Measurements from ENCODE around the gene ADAM30. TPM values are rescaled to one million over a fixed set of nuclear protein-coding genes. Genes with fewer than 3 reads are reported as not detected.
A peak's percentile ranks its signal among the peaks of the same experiment; 100 is the strongest.

ADAM30 gene
- total and polyA plus RNA-seq, 8 donors: not detected

GRCh38 chr1:119870917-119871596, 25.3 kb downstream of the ADAM30 start:
- peak; percentile 86 to 87 for TF ChIP-seq CTCF (IDR thresholded peaks at IDR 0.05)
- Histone ChIP-seq H3K27ac (no peak overlapping the region), H3K4me3 (no peak overlapping the region), H3K36me3 (no peaks in the 10 kb centered on the region), H3K9me3 (no peaks in the 10 kb centered on the region), H3K4me1 (no peaks in the 10 kb centered on the region), H3K27me3 (no peaks in the 10 kb centered on the region)
- DNase-seq (peak in 3 of 4 donors; percentile 67 to 87 (median 70)), ATAC-seq (peak; percentile 93)
- intact Hi-C loops (cut with DNase I): no loop called here

GRCh38 chr1:119869995-119870394, 26.3 kb downstream of the ADAM30 start:
- intact Hi-C loops (cut with DNase I): no loop called here
- Histone ChIP-seq H3K9me3 (no peaks in the 10 kb centered on the region), H3K36me3 (no peaks in the 10 kb centered on the region), H3K27ac (no peak overlapping the region), H3K27me3 (no peaks in the 10 kb centered on the region), H3K4me1 (no peaks in the 10 kb centered on the region), H3K4me3 (no peak overlapping the region)
- ATAC-seq: no peak
- no peak for DNase-seq
- no peak for TF ChIP-seq CTCF (IDR thresholded peaks at IDR 0.05)

GRCh38 chr1:119868176-119868575, 28.1 kb downstream of the ADAM30 start:
- Histone ChIP-seq H3K36me3 (no peaks in the 10 kb centered on the region), H3K9me3 (no peaks in the 10 kb centered on the region), H3K4me3 (no peak overlapping the region), H3K27ac (no peak overlapping the region), H3K27me3 (no peaks in the 10 kb centered on the region), H3K4me1 (no peaks in the 10 kb centered on the region)
- ATAC-seq (no peak), DNase-seq (no peak)
- TF ChIP-seq CTCF (IDR thresholded peaks at IDR 0.05): no peak
- intact Hi-C loops (cut with DNase I): no loop called here

- H3K4me1 ChIP-seq: no peaks in the 10 kb centered on the region
- intact Hi-C loops (cut with DNase I): no loop called here
- no peaks in the 10 kb centered on the region for H3K9me3 ChIP-seq
- no peak for TF ChIP-seq CTCF (IDR thresholded peaks at IDR 0.05)
- H3K36me3 ChIP-seq: no peaks in the 10 kb centered on the region
- no peak overlapping the region for H3K4me3 ChIP-seq
- no peaks in the 10 kb centered on the region for H3K27me3 ChIP-seq
- DNase-seq (no peak), ATAC-seq (no peak)
- no peak overlapping the region for H3K27ac ChIP-seq
Measured at GRCh38 chr1:119866451-119866850, 29.9 kb downstream of the ADAM30 start.

- TF ChIP-seq CTCF (IDR thresholded peaks at IDR 0.05): no peak
- no peak overlapping the region for H3K27ac ChIP-seq
- intact Hi-C loops (cut with DNase I): no loop called here
- no peaks in the 10 kb centered on the region for H3K27me3 ChIP-seq
- H3K9me3 ChIP-seq: no peaks in the 10 kb centered on the region
- H3K36me3 ChIP-seq: no peaks in the 10 kb centered on the region
- ATAC-seq (no peak), DNase-seq (peak in 1 of 4 donors; percentile 39)
- H3K4me1 ChIP-seq: no peaks in the 10 kb centered on the region
- H3K4me3 ChIP-seq: no peak overlapping the region
Measured at GRCh38 chr1:119865627-119866026, 30.7 kb downstream of the ADAM30 start.
